A673 (cell line): Measurements from ENCODE around the gene PDE9A. TPM values are rescaled to one million over a fixed set of nuclear protein-coding genes. Genes with fewer than 3 reads are reported as not detected.

Experiments
- BruUV-seq: library from RNA; stranded (reverse); fragments of 400-500 nt; replicated peaks from 2 replicates; lab custom pipeline; 2021; lab: Mats Ljungman, UMichigan
- CTCF ChIA-PET: fragments of 300-600 bp; sonication (Branson Sonifier 250); formaldehyde crosslinking; loops from one replicate; lab custom pipeline; 2022; ENCODE audit warnings: antibody characterized with exemption; lab: Charles Lee
- POLR2A ChIA-PET: fragments of 300-600 bp; sonication (Branson Sonifier 250); formaldehyde crosslinking; loops from one replicate; lab custom pipeline; 2022; ENCODE audit warnings: antibody characterized with exemption; ENCODE audit not compliant: low non-redundant PET; lab: Charles Lee
- DNase-seq: peaks from one replicate; pipeline ENCODE4 v3.0.0-alpha.2; 2015; ENCODE audit warnings: low spot score
- H3K27ac ChIP-seq: fragments of 200-600 bp; sonication (generic); 2 replicates; pipeline ENCODE4 v1.5.1; 2016; ENCODE audit warnings: mixed run types, low read depth, mild to moderate bottlenecking, mixed read lengths, antibody characterized with exemption, low read length; ENCODE audit not compliant: poor library complexity, severe bottlenecking
- H3K27me3 ChIP-seq: fragments of 200-600 bp; sonication (generic); replicated peaks from 2 replicates; pipeline ENCODE4 v1.6.1; 2017; ENCODE audit warnings: mixed run types, low read depth, mild to moderate bottlenecking, mixed read lengths, antibody characterized with exemption, low read length; ENCODE audit not compliant: insufficient read depth, poor library complexity
- H3K36me3 ChIP-seq: fragments of 200-600 bp; sonication (generic); 2 replicates; pipeline ENCODE4 v1.6.1; 2016; ENCODE audit warnings: mixed run types, mild to moderate bottlenecking, mixed read lengths, antibody characterized with exemption, low read length; ENCODE audit not compliant: insufficient read depth, poor library complexity, severe bottlenecking
- H3K4me1 ChIP-seq: fragments of 200-600 bp; sonication (generic); 2 replicates; pipeline ENCODE4 v1.6.1; 2017; ENCODE audit warnings: mixed run types, mild to moderate bottlenecking, mixed read lengths, antibody characterized with exemption, low read length; ENCODE audit not compliant: insufficient read depth, poor library complexity, severe bottlenecking
- H3K4me3 ChIP-seq: fragments of 200-600 bp; sonication (generic); 2 replicates; pipeline ENCODE4 v1.5.1; 2016; ENCODE audit warnings: low read depth, mixed run types, mild to moderate bottlenecking, mixed read lengths, low read length; ENCODE audit not compliant: poor library complexity, severe bottlenecking
- H3K9me3 ChIP-seq: fragments of 200-600 bp; sonication (generic); 2 replicates; pipeline ENCODE4 v1.6.1; 2016; ENCODE audit warnings: mixed run types, low read depth, mild to moderate bottlenecking, mixed read lengths, antibody characterized with exemption, low read length; ENCODE audit not compliant: poor library complexity, severe bottlenecking
- EZH2 ChIP-seq: fragments of 200-600 bp; sonication (generic); IDR thresholded peaks from 2 replicates; pipeline ENCODE4 v1.6.1; 2017; ENCODE audit warnings: borderline replicate concordance, low read depth, mild to moderate bottlenecking, mixed read lengths, antibody characterized with exemption, low read length; ENCODE audit not compliant: poor library complexity, severe bottlenecking
- intact Hi-C: fragments of 100-400 bp; cut with micrococcal nuclease; formaldehyde crosslinking; loops from one replicate; pipeline ENCODE4 v1.10.0; 2022; ENCODE audit not compliant: unreplicated experiment
- total RNA-seq: library from RNA; stranded (reverse); gene quantifications from 2 replicates; pipeline ENCODE4 v1.2.3, GENCODE V29; 2021
- TF ChIP-seq, protein P1 (sequence below): fragments of 300-800, 200-600 bp; sonication (generic); conservative IDR thresholded peaks from 2 replicates; pipeline ENCODE4 v1.5.1; 2017; ENCODE audit warnings: low read depth, mild to moderate bottlenecking, antibody characterized with exemption, low read length, moderate library complexity, mixed read lengths

The PDE9A gene
- total RNA-seq, 1 experiment from 2014 or later = 14.3 TPM

DNA sequence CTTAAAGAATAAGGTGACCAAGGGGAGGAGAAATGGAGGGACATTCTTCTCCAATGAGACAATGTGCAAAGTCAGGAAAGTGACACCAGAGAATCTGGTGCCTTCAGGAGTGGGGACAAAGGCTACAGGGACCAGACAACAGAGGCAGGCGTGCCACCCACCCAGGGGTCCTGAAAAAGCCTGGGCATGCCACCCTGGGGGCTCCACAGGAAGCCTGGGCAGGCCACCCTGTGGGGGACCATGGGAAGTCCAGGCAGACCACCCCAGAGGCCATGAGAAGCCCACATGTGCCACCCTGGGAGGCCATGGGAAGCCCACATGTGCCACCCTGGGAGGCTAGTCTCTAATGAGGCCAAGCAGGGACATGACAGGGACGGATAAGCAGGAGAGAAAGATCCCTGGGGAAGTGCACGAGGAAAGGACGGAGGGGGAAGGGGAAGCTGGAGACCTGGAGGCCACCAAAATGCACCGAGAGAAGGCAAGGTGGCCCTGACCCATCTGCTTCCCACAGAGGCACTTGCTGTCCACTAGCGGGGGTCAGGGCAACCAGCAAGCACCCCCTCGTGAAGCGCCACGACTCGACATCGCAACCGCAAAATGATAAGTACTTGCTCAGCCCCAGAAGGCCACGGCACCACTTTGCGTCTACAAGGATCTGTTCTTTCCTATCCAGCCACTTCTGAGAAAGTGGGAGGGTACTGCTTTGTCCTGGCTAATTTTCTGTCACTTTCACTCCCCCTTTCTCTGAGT is 7.2 kb upstream of the PDE9A start:
- no peak for DNase-seq
- CTCF ChIA-PET = no interaction called here
- BruUV-seq = no TSS peak

DNA sequence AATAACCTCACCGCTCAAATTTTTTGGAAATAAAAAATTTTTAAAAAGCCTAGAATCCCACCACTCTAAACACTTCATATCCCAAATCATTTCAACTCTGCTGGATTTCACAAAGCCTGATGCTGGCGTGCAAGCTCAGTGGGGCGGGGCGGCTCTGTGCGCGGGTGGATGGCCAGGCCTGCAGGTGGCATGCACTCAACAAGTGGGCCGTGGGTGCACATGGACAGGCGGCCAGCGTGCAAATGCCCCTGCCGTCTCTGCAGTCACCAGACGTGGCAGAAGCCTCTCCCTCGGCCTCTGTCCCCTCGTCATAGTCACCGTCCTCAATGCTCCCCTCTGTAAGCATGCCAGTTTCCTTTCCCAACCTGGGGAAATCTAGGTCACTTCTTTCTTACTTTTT is 6.6 kb upstream of the PDE9A start:
- Histone ChIP-seq H3K9me3 (no peaks in the 10 kb centered on the region), H3K27me3 (no peaks in the 10 kb centered on the region), H3K36me3 (no peaks in the 10 kb centered on the region), H3K27ac (no peak overlapping the region), H3K4me1 (no peaks in the 10 kb centered on the region), H3K4me3 (no peak overlapping the region)
- intact Hi-C loops = no loop called here
- CTCF ChIA-PET = no interaction called here
- POLR2A ChIA-PET = no interaction called here
- BruUV-seq = no TSS peak
- no peak for DNase-seq
- TF ChIP-seq EZH2 = no peak
- TF ChIP-seq, protein P1, sequence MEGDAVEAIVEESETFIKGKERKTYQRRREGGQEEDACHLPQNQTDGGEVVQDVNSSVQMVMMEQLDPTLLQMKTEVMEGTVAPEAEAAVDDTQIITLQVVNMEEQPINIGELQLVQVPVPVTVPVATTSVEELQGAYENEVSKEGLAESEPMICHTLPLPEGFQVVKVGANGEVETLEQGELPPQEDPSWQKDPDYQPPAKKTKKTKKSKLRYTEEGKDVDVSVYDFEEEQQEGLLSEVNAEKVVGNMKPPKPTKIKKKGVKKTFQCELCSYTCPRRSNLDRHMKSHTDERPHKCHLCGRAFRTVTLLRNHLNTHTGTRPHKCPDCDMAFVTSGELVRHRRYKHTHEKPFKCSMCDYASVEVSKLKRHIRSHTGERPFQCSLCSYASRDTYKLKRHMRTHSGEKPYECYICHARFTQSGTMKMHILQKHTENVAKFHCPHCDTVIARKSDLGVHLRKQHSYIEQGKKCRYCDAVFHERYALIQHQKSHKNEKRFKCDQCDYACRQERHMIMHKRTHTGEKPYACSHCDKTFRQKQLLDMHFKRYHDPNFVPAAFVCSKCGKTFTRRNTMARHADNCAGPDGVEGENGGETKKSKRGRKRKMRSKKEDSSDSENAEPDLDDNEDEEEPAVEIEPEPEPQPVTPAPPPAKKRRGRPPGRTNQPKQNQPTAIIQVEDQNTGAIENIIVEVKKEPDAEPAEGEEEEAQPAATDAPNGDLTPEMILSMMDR = no peak

More for the DNA sequence above, 7.2 kb upstream of the PDE9A start:
- Histone ChIP-seq H3K4me1 (no peaks in the 10 kb centered on the region), H3K4me3 (no peak overlapping the region), H3K9me3 (no peaks in the 10 kb centered on the region), H3K36me3 (no peaks in the 10 kb centered on the region), H3K27ac (no peak overlapping the region), H3K27me3 (no peaks in the 10 kb centered on the region)
- POLR2A ChIA-PET = no interaction called here
- intact Hi-C loops = no loop called here
- TF ChIP-seq, protein P1 = no peak
- TF ChIP-seq EZH2 = no peak

DNA sequence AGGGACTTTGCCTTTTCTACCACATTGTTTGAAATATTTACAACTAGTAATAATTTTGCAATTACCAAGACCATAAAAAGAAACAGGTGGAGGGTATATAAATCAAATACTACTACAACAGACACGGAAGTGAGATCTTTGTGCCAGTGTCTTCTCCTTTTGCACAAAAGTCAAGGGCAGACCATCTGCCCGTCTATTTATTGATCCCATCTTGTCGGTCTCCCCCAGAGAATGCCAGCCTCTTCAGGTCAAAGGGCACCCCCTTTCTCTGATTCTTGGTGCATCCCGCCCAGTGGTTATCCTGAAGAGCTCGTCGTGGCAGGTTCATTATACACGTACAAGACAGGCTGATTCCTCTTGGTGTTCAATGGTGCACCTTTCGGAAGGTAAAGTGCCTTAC is 4.8 kb upstream of the PDE9A start:
- TF ChIP-seq, protein P1 = no peak
- TF ChIP-seq EZH2 = no peak
- Histone ChIP-seq H3K27ac (no peak overlapping the region), H3K36me3 (no peaks in the 10 kb centered on the region), H3K4me1 (peaks cover 6% of the 10 kb centered on the region), H3K9me3 (no peaks in the 10 kb centered on the region), H3K27me3 (no peaks in the 10 kb centered on the region), H3K4me3 (no peak overlapping the region)
- BruUV-seq = no TSS peak
- ChIA-PET CTCF (no interaction called here), POLR2A (no interaction called here)
- intact Hi-C loops = no loop called here
- DNase-seq = no peak
